Astrocyte (in vitro differentiated cells and primary cell): Measurements from ENCODE around the gene FAM153A. TPM values are rescaled to one million over a fixed set of nuclear protein-coding genes. Genes with fewer than 3 reads are reported as not detected.
"Not testable (repeated sequence)": the region's sequence is repeated elsewhere in the genome, so short reads cannot be mapped to it uniquely, and the experiment has no call there.

Source experiments
- DNase-seq: peaks from one replicate; pipeline ENCODE4 v3.0.0-alpha.2; 2010; ENCODE audit warnings: low read depth
- FAIRE-seq: peaks from 2 replicates; lab custom pipeline; 2011; peaks lifted over from hg19 to GRCh38; lab: Jason Lieb, UNC
- H2AFZ ChIP-seq: 2 replicates; pipeline ENCODE4 v1.6.0; 2012; ENCODE audit warnings: low read depth, low read length, inconsistent platforms
- H3K27ac ChIP-seq: 2 replicates; pipeline ENCODE4 v1.5.1; 2011; ENCODE audit warnings: low read depth, low read length, inconsistent platforms
- H3K27me3 ChIP-seq: 2 replicates; pipeline ENCODE4 v1.6.0; 2011; ENCODE audit warnings: low read length, inconsistent platforms; ENCODE audit not compliant: insufficient read depth
- H3K36me3 ChIP-seq: 2 replicates; pipeline ENCODE4 v1.5.1; 2011; ENCODE audit warnings: low read length, inconsistent platforms; ENCODE audit not compliant: insufficient read depth
- H3K4me1 ChIP-seq: 2 replicates; pipeline ENCODE4 v1.5.1; 2011; ENCODE audit warnings: low read length, inconsistent platforms; ENCODE audit not compliant: insufficient read depth
- H3K4me2 ChIP-seq: 2 replicates; pipeline ENCODE4 v1.6.0; 2012; ENCODE audit warnings: low read length, inconsistent platforms
- H3K4me3 ChIP-seq: 2 replicates; pipeline ENCODE4 v1.5.1; 2011; ENCODE audit warnings: low read depth, mild to moderate bottlenecking, low read length, inconsistent platforms; ENCODE audit not compliant: insufficient read depth
- H3K79me2 ChIP-seq: 2 replicates; pipeline ENCODE4 v1.6.0; 2012; ENCODE audit warnings: mild to moderate bottlenecking, low read length, inconsistent platforms; ENCODE audit not compliant: insufficient read depth
- H3K9ac ChIP-seq: 2 replicates; pipeline ENCODE4 v1.6.0; 2012; ENCODE audit warnings: mild to moderate bottlenecking, low read length, inconsistent platforms
- H3K9me3 ChIP-seq: 2 replicates; pipeline ENCODE4 v1.5.1; 2012; ENCODE audit warnings: low read depth, mild to moderate bottlenecking, low read length, inconsistent platforms; ENCODE audit not compliant: insufficient read depth
- H4K20me1 ChIP-seq: 2 replicates; pipeline ENCODE4 v1.6.0; 2012; ENCODE audit warnings: low read length, inconsistent platforms; ENCODE audit not compliant: insufficient read depth
- H3K27ac Mint-ChIP-seq: one replicate; pipeline ENCODE4 v1.8.0; 2021; ENCODE audit warnings: mild to moderate bottlenecking, mixed read lengths; ENCODE audit not compliant: unreplicated experiment
- H3K27me3 Mint-ChIP-seq: one replicate; pipeline ENCODE4 v1.8.0; 2021; ENCODE audit warnings: low read depth, mixed read lengths; ENCODE audit not compliant: unreplicated experiment
- H3K36me3 Mint-ChIP-seq: one replicate; pipeline ENCODE4 v1.8.0; 2021; ENCODE audit warnings: low read depth, mixed read lengths; ENCODE audit not compliant: unreplicated experiment
- H3K4me1 Mint-ChIP-seq: one replicate; pipeline ENCODE4 v1.8.0; 2021; ENCODE audit warnings: low read depth, mixed read lengths; ENCODE audit not compliant: unreplicated experiment
- H3K4me3 Mint-ChIP-seq: one replicate; pipeline ENCODE4 v1.8.0; 2021; ENCODE audit warnings: mild to moderate bottlenecking, moderate library complexity, mixed read lengths; ENCODE audit not compliant: unreplicated experiment
- H3K9me3 Mint-ChIP-seq: one replicate; pipeline ENCODE4 v1.8.0; 2021; ENCODE audit warnings: mild to moderate bottlenecking, mixed read lengths; ENCODE audit not compliant: unreplicated experiment
- total RNA-seq: library from RNA; stranded (reverse); gene quantifications from 2 replicates; pipeline ENCODE4 v1.2.1, GENCODE V29; 2021

FAM153A gene
- total RNA-seq, 1 donor from 2014 or later, result not detected

GRCh38 chr5:177798237-177798840 is 15.6 kb upstream of the FAM153A start:
- H3K4me1 ChIP-seq, H4K20me1 ChIP-seq, H3K4me1 Mint-ChIP-seq, H3K9ac ChIP-seq, H3K36me3 ChIP-seq, H3K27me3 Mint-ChIP-seq, DNase-seq, H3K27ac Mint-ChIP-seq, H3K36me3 Mint-ChIP-seq, H3K4me3 ChIP-seq, FAIRE-seq, H3K79me2 ChIP-seq, H3K4me3 Mint-ChIP-seq, H2AFZ ChIP-seq, H3K27ac ChIP-seq, H3K27me3 ChIP-seq, H3K9me3 ChIP-seq, H3K4me2 ChIP-seq, H3K9me3 Mint-ChIP-seq: not testable (repeated sequence)

GRCh38 chr5:177793272-177793671 is 10.6 kb upstream of the FAM153A start:
- H3K9me3 Mint-ChIP-seq, DNase-seq, H3K4me3 ChIP-seq, H3K4me1 Mint-ChIP-seq, H3K36me3 ChIP-seq, H3K27me3 ChIP-seq, H3K27ac ChIP-seq, H3K79me2 ChIP-seq, H3K4me2 ChIP-seq, H3K27me3 Mint-ChIP-seq, H4K20me1 ChIP-seq, H2AFZ ChIP-seq, H3K36me3 Mint-ChIP-seq, H3K27ac Mint-ChIP-seq, FAIRE-seq, H3K9ac ChIP-seq, H3K4me1 ChIP-seq, H3K9me3 ChIP-seq, H3K4me3 Mint-ChIP-seq: not testable (repeated sequence)

GRCh38 chr5:177791649-177792048 is 8.9 kb upstream of the FAM153A start:
- not testable (repeated sequence) for FAIRE-seq, H3K4me1 Mint-ChIP-seq, H3K9me3 Mint-ChIP-seq, H3K4me3 Mint-ChIP-seq, H3K9me3 ChIP-seq, H3K36me3 Mint-ChIP-seq, H3K4me3 ChIP-seq, H4K20me1 ChIP-seq, H3K36me3 ChIP-seq, H3K4me1 ChIP-seq, H3K4me2 ChIP-seq, H3K27ac ChIP-seq, DNase-seq, H3K27me3 ChIP-seq, H3K9ac ChIP-seq, H3K79me2 ChIP-seq, H3K27ac Mint-ChIP-seq, H2AFZ ChIP-seq, H3K27me3 Mint-ChIP-seq

- H3K4me3 Mint-ChIP-seq, H3K4me1 Mint-ChIP-seq, FAIRE-seq, H3K36me3 Mint-ChIP-seq, H3K36me3 ChIP-seq, H3K9me3 ChIP-seq, H2AFZ ChIP-seq, H3K9me3 Mint-ChIP-seq, H3K27ac ChIP-seq, H4K20me1 ChIP-seq, H3K27me3 Mint-ChIP-seq, H3K4me2 ChIP-seq, H3K27me3 ChIP-seq, H3K4me3 ChIP-seq, H3K79me2 ChIP-seq, H3K4me1 ChIP-seq, H3K9ac ChIP-seq, DNase-seq, H3K27ac Mint-ChIP-seq: not testable (repeated sequence)
Observed at GRCh38 chr5:177782169-177782568, 530 bp downstream of the FAM153A start.

- H3K9me3 ChIP-seq, H3K4me1 Mint-ChIP-seq, H3K4me2 ChIP-seq, H3K27me3 ChIP-seq, H3K27me3 Mint-ChIP-seq, H3K27ac Mint-ChIP-seq, H3K36me3 Mint-ChIP-seq, H3K4me3 ChIP-seq, H3K27ac ChIP-seq, FAIRE-seq, H3K9ac ChIP-seq, H3K4me1 ChIP-seq, DNase-seq, H3K36me3 ChIP-seq, H2AFZ ChIP-seq, H3K79me2 ChIP-seq, H3K9me3 Mint-ChIP-seq, H3K4me3 Mint-ChIP-seq, H4K20me1 ChIP-seq: not testable (repeated sequence)
Observed at GRCh38 chr5:177771206-177771605, 11.5 kb downstream of the FAM153A start.

GRCh38 chr5:177770646-177771045 is 12.1 kb downstream of the FAM153A start:
- H3K9me3 Mint-ChIP-seq, H3K27me3 ChIP-seq, H3K9me3 ChIP-seq, H3K4me3 ChIP-seq, H3K4me1 ChIP-seq, H3K4me1 Mint-ChIP-seq, H3K9ac ChIP-seq, H3K4me2 ChIP-seq, H3K79me2 ChIP-seq, H3K27ac Mint-ChIP-seq, H3K27ac ChIP-seq, FAIRE-seq, H3K4me3 Mint-ChIP-seq, H2AFZ ChIP-seq, H3K36me3 Mint-ChIP-seq, H4K20me1 ChIP-seq, DNase-seq, H3K36me3 ChIP-seq, H3K27me3 Mint-ChIP-seq: not testable (repeated sequence)
